WI38 (cell line): Measurements from ENCODE around the gene VAPB.

Experiments
- H3K4me3 ChIP-seq: 2 replicates; pipeline ENCODE4 v1.5.1; 2011; ENCODE audit warnings: low read depth, mild to moderate bottlenecking, control low read depth, low read length
- CTCF ChIP-seq: IDR thresholded peaks from 2 replicates; pipeline ENCODE4 v1.5.1; 2012; ENCODE audit warnings: low read depth, mild to moderate bottlenecking, control low read depth, low read length

Gene VAPB

GRCh38 chr20:58447511-58448391 is 58.7 kb downstream of the VAPB start:
- no peak overlapping the region for H3K4me3 ChIP-seq
- peak; percentile 74 for TF ChIP-seq CTCF

GRCh38 chr20:58448958-58449357 is 59.9 kb downstream of the VAPB start:
- TF ChIP-seq CTCF = no peak
- H3K4me3 ChIP-seq = no peak overlapping the region

DNA sequence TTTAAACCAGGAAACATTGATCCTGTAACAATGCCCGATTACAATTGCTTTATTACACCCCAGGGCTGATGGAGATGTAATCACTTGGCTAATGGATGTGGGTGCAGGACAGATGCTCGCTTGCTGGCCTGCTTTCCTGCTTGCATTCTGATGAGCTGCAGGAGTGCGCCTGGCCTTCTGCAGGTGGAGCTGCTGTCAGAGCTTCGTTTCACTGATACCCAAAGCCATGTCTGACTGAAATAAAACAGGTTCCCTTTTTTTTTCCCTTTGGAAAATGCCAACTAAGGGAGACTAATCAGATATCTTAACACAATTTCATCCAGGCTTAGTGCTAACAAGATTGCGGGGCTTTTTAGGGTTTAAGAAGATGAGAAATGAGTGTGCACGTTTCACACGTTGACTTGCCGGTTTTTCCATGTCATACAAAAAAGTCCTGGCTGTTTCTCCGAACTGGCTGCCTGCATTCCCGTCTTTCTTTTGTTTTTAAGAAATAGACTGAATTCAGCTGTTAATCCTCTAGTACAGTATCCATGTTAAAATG is 60.7 kb downstream of the VAPB start:
- no peak overlapping the region for H3K4me3 ChIP-seq
- no peak for TF ChIP-seq CTCF

- H3K4me3 ChIP-seq = no peak overlapping the region
- no peak for TF ChIP-seq CTCF
Measured at GRCh38 chr20:58450254-58450653, 61.2 kb downstream of the VAPB start.

DNA sequence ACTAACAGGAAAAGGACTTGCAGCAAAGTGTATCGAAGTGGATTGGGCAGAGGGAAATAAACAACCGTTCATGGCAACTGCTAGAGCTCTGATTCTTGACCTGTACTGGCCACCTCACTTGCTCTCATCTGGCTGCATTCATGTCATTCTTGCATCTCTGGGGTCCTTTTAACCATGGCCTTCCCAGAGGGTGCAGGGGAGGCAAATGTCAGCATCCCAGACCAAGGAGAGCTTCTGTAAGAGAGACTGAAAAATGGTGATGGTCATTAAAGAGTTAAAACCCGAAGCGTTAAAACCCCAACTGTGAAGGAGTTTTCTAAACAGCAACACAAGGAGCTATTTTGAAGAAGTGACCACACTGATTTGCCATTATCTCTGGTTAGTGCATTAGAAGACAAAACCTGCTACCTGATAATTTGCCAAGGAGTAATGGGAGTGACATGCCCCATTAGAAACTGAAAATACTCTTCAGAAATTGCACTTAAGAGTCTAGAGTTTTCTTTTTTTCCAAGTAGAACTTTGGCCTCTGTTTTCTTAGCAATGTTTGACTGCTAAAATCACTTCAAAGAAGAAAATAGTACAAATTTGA is 63.7 kb downstream of the VAPB start:
- TF ChIP-seq CTCF = no peak
- H3K4me3 ChIP-seq = no peak overlapping the region

DNA sequence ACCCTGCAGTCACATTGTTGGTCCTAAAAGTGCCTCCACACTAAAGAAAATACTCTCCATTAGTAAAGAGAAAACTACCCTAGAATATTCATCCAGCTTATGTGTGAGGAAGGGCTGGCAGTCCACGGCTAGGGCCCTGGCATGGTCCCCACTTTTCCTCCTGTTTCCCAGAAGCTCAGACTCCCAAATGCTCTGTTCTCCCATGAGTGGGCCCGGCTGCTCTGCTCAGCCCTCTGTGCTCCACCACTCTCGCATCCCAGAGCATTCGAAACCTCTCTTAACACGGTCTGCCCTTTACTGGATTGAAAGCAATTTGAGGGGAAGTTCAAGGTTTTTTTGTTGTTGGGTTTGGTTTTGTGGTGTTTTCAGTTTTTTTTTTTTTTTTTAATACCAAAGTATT is 64.4 kb downstream of the VAPB start:
- H3K4me3 ChIP-seq = no peak overlapping the region
- no peak for TF ChIP-seq CTCF

DNA sequence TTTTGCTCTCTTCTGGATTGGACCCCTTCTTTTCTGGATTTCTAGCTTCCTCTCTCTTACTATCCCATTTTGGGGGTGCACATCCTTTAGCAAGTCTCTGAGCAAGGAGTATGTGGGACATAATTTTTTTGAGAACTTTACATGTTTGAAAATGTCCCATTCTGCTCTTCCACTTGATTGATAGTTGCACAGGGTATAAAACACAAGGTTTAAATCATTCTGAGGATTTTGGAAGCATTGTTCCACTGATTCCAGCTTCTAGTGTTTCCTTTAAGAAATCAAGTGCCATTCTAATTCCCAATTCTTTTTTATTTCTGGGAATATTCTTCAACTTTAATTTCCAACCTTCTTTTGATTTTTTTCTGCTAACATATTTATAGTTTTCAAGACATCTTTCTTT is 65.4 kb downstream of the VAPB start:
- no peak overlapping the region for H3K4me3 ChIP-seq
- no peak for TF ChIP-seq CTCF
